SKM-1 treated with dmso at 0.1 percent for 144 hours (cell line): ENCODE data around the gene PRKCZ.
A peak's percentile ranks its signal among the peaks of the same experiment; 100 is the strongest.
"Not testable (repeated sequence)": the region's sequence is repeated elsewhere in the genome, so short reads cannot be mapped to it uniquely, and the experiment has no call there.

ENCODE experiments used
- DNase-seq: peaks from one replicate; lab custom pipeline; 2025; ENCODE audit not compliant: unreplicated experiment; lab: John Stamatoyannopoulos, UW

The PRKCZ gene

DNA sequence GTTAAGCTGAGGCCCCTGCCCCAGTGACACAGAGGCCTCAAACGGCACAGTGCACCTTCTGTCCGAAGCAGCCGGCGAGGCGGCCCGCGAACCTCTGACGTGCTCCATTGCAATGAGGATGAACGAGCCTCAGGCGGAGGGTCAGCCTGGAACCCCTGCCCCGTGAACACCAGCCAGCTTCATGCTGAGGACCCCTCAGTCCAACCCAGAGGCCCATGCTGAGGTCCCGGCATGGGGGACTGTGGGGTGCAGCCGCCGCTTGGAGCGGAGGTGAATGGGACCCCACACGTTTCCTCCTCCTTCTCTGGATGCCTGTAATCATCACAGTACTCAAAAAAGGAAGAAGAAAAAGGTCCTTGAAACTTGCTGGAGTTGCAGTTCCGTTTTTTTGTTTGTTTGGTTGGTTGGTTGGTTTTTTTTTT is 62.1 kb downstream of the PRKCZ start:
- peak; percentile 82 for DNase-seq

- DNase-seq, result no peak
Observed at GRCh38 chr1:2113620-2114135, 63.5 kb downstream of the PRKCZ start.

GRCh38 chr1:2114635-2115007 is 64.4 kb downstream of the PRKCZ start:
- not testable (repeated sequence) for DNase-seq

- no peak for DNase-seq
Observed at GRCh38 chr1:2115008-2115641, 64.9 kb downstream of the PRKCZ start.

GRCh38 chr1:2115702-2116341 is 65.6 kb downstream of the PRKCZ start:
- DNase-seq, result no peak

DNA sequence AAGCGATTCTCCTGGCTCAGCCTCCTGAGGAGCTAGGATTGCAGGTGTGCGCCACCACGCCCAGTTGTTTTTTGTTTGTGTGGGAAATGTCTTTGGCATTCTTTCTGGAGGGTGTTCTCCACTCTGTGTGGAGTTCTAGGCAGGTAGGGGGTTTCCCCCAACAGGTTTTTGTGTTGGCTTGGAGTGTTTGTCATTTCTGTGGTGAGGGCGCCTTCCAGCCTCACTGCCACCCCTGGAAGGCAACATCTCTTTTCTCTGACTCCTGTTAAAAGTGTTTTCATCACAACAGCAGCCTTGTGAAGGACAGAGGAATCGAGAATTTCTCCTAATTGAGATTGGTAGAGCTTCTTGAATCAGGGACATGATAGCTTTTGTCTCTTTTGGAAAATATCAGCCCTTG is 69.7 kb downstream of the PRKCZ start:
- DNase-seq, result no peak

- DNase-seq, result no peak
Observed at GRCh38 chr1:2121101-2121691, 71.0 kb downstream of the PRKCZ start.

- DNase-seq, result not testable (repeated sequence)
Observed at GRCh38 chr1:2121794-2122193, 71.6 kb downstream of the PRKCZ start.

DNA sequence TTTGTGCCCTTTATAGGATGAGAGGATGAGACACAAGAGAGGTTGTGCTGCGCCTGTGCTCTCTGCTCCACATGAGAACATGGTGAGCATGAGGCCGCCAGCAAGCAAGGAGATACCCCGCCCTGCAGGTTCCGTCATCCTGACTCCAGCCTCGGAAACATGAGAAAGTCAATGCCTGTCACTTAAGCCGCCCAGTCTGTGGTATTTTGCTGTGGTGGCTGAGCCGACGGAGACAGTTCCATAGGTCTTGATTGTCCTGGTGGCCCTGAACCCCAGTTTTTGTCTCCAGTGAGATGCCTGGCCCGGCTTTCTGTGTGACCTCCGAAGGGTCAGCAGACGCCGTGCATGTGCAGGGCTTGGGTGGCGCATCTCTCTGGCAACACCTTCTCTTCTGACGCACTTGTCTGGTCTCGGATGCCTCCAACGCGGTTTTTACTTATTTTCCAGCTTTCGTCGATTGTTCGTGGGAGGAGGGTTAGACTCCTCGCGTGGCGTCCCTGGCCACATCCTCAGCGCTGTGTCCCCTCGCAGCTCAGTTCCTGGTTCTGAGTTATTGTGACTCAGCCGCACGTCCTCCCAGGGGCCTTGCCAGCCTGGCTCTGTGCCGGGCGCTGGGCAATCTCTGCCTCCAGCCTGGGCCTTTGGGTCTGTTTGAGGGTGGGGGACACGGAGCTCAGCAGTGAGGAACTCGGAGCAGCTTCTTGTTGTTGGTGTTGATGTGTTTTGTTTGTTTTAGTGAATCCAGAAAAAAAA is 74.4 kb downstream of the PRKCZ start:
- DNase-seq, result no peak

DNA sequence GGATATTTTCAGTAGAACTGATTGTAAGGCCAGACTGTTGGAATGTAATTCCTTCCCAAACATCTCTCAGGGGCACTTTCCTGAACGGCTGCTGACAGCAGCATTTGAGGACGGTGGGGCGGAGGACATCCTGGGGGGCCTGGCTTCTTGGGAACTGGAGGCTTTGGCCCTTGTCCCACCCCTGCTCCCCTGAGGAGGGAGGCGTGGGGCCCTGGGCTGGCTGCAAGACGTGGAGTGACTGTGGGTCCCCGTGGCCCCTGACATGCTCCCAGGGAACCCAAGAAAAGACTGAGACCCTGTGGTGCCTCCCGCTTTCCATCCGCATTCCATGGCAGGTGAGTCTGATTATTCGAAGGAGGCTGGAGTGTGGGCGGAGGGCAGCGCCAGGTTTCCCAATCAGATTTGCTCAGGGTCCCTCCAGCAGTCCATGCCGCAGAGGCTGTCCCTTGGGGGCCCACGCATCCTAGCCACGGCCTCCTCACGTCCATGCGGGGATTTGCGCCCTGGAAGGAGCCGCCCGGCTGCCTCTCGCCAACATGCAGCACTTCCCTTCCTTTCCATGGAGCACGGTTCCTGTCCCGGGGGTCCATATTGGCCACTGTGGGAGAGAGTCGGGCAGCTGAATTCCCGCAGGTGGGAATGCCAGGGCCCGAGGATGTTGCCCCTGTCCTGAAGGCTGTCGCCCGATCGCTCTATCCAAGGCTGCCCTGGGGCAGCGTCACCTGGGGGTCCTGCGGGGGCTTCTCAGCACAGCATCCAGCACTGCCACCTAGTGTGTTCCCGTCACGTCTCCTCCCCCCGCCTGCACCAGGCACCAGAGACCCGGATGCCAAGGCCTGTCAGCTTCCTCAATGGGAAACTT is 75.4 kb downstream of the PRKCZ start:
- DNase-seq, result no peak

DNA sequence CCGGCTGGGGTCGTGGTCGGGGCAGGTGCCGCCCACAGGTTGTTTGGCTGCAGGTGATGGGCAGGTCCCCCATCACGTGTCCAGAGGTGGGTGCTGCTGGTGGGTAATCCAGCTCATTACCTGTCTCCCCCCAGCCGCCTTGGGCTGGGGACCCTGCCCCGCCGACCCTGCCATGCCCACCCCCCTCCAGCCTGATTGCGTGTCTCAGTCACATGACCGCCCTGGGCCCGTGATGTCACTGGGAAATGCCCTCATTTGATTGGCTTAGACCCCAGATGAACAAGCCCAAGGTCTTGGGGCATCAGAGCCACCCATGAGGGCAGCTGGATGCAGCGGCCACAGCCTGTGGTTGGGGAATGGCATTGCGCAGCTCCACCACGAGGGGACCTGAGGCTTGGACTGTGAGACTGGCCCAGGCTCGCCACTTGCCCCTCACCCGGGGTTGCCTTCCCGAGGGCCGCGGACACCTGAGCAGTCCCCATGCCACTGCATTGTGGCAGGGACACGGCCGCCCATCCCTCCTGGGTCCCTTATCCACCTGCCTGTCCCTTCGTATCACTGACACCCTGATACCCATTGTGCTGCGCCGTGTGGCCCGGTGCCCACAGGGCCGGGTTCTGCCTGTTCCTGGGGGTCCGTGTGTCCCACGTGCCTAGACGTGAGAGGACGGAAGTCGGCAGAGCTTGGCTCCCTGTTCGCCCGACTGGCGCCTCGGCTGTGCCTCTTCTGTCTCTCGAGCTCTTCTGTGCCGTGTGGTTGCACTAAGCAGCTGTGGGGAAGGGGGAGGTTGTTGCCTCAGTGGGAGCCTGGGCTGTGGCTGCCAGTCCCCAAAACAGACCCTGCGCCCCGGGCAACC is 76.3 kb downstream of the PRKCZ start:
- no peak for DNase-seq

GRCh38 chr1:2127187-2128145 is 77.3 kb downstream of the PRKCZ start:
- peak; percentile 47 for DNase-seq

- no peak for DNase-seq
Observed at GRCh38 chr1:2128189-2128901, 78.1 kb downstream of the PRKCZ start.

- no peak for DNase-seq
Observed at GRCh38 chr1:2129256-2129943, 79.2 kb downstream of the PRKCZ start.

DNA sequence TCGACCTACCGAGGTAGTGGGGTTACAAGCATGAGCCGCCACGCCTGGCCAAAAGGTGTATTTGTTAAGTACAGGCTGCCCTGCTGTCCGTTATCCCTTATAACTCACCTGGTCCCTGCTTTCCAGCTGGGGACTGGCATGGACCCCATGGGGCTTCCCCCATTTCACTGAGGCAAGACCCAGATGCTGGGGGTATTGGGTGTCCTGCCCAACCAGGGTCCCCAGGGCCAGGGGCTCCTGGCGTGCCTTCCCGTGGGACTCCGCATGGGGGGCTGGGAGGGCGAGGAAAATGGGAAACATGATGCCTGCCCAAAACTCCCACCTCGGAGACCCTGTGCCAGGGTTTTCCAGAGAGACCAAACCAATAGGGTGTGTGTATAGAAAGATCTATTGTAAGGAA is 79.9 kb downstream of the PRKCZ start:
- no peak for DNase-seq

DNA sequence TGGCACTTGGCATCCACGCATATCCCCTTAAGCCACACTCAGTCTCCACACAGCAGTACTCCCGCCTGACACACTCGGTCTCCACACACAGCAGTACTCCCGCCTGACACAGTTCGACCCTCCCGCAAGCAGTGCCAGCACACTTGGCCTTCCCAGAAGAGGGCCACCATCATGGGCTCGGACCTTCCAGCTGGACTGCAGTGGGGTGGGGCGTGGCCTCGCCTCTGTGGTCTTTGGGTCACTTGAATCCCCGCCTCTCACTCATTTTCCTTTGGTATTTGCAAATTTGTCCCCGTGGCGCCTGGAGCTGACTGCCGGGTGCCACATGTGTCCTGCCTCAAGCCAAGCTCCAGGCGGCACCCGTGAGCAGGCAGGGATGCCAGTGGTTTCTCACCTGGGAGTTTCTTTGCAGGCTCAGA is 80.7 kb downstream of the PRKCZ start:
- no peak for DNase-seq

- DNase-seq, result no peak
Observed at GRCh38 chr1:2132222-2133038, 82.2 kb downstream of the PRKCZ start.
